Measurements from ENCODE around the gene PCBP1.
"Not testable (repeated sequence)": the region's sequence is repeated elsewhere in the genome, so short reads cannot be mapped to it uniquely, and the experiment has no call there.

Gene PCBP1

DNA sequence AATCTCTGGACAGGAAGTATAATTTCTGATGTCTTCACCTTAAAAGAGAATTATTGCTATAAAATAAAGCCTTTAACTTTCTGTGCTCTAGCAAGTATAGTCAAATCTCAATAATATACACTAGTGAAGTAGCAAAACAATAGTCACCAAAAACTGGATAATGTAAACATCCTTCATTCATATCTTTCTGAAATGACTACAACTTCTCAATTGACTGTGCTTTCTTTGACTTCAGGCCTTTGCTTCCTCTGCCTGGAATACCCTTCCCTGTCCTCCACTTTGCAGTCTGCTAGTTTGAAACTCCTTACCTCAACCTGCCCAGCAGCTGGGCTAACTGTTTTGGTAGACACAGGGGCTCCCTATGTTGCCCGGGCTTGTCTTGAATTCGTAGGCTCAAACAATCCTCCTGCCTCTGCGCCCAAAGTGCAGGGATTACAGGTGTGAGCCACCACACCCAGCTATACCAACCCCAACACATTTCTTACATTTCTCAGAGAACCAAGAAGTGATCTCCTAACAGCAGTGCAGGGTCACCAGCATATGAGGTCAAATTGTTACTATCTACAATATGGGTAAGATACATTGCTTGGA is 6.6 kb upstream of the PCBP1 start:
- in situ Hi-C loops (cut with MboI; ENCODE audit: low sequenced_read_pairs), result no loop called here

DNA sequence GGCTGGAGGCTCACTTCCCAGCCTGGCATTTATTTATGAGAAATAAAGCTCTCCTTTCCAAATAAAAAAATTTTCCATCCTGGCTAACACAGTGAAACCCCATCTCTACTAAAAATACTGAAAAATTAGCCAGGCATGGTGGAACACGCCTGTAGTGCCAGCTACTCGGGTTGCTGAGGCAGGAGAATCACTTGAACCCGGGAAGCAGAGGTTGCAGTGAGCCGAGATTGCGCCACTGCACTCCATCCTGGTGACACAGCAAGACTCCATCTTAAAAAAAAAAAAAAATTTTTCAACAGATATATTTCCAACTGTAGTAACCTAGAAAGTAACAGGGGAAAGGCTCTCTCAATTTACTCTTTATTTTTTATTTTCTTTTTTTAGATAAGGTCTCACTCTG is 6.1 kb upstream of the PCBP1 start:
- in situ Hi-C loops (cut with MboI; ENCODE audit: low sequenced_read_pairs), result no loop called here

DNA sequence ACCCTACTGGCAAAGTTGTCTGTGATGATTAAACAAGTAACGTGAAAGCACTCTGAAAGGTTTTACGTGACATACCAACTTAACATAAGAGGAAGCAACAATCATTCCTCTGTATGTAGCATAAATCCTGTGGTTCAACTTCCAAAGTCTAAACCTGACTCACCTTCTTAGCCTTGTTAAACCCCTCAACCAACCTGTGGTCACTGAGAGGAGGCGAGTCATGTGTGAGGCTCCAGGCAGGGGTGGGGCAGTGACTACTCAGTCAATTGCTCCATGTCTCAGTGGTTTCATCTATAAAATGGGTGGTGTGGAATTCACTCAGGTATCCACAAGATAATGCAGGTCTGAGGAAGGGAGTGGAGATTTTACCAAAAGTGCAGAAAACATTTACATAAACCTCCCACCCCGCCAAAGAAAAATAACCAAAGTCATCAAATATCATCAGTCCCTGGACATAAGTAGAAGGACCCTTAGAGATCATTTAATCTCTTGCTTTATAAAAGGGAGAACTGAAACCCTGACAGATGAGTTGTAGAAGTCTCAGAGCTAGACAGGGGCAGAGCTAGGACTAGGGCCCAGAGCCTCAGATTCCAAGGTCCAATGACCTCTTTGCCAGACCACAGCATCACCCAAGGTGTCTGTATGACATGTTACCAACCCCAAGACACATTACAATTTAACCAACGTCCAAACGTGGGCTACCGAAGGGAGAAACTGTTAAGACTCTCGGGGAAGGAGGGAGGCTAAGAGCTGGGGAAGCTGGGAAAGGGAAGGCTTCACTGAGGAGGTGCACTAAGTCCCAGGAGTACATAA is 3.7 kb upstream of the PCBP1 start:
- in situ Hi-C loops (cut with MboI; ENCODE audit: low sequenced_read_pairs), result no loop called here

DNA sequence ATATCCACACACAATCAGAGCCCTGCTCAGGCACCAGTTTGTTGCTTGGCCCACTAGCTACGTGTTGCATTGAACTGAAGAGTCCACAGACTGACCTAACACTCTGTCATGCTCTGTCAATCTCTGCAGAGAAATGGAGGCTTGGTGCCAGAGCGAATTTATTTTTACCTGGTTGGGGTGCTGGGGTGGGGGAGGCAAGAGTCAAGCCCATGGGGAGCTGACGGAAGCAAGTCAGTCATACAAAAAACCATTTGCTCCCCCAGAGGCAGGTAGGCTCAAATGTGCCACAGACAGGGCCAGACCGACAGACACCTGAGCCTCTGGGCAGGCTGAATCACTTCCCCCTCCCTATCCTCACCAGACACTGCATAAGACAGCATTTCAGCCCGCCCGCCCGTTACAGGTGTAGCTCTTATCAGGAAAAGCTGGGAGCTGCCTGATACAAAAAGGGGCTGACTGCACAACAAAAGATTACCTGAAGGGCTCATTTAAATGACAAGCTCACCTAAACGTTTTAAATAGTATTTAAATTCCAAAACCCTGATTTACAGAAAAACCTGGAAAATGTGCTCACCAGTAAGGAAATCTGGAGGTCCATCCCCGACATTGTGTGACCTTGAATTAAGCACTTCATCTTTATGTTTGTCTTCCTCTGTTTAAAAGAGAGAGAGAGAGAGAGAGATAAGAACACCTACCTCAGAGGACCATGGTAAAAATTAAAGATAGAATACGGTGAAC is 2.1 kb upstream of the PCBP1 start:
- in situ Hi-C loops (cut with MboI; ENCODE audit: low sequenced_read_pairs), result loop anchor here (5.0 kb wide), 1 partner anchor 57 kb away; no protein-coding TSS in a partner anchor

DNA sequence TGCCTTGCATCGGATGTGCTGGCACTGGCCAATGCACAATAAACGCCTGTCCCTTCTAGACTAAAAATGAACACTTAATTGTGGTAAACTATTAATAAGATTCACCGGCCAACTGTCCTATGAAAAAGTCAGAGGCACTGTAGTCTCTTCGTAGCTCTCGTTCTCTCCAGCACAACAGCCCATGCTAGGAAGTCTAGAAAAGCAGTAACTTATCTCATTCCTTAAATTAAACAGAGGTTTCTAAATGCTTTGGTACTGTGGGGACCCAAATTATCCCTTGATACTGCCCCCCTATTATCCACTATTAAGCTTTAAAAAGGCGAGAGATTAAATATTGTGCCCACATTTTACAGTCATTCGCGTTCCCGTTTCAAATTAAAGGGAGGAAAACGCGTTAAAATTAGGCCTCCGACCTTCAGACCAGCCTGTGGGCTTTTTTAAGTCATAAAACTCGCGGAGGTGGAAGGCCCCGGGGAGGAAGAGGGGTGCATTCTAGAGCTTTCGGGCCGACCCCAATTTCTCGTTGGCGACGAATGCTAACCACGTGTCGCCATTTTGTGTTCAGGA is 1.5 kb upstream of the PCBP1 start:
- in situ Hi-C loops (cut with MboI; ENCODE audit: low sequenced_read_pairs), result loop anchor here (5.0 kb wide), 1 partner anchor 57 kb away; no protein-coding TSS in a partner anchor

DNA sequence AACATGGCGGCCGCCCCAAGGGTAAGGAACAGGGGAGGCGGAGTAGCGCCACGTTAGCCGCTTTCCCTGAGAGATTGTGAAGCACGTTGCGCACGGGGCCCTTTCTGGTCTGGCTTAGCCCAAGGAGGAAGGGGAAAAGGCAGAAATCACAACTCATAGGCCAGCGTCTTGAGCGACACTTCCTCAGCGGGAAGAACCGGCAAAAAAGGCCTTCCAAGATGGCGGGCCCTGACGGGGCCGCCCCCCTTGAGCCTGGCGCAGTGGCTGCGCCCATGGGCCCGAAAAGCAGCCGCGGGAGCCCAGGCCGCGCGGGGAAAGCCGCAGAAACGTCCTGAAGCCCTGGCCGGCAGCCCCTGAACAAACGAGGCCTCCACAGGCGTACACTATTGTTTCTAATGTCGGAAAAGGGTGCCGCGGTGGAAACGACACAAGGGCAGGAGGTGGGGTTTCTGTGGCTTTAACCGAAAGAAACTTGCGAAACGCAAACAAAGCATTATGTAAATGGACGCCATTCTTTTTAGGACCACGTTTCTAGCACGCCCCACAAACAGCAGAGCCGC is 919 bp upstream of the PCBP1 start:
- in situ Hi-C loops (cut with MboI; ENCODE audit: low sequenced_read_pairs), result loop anchor here (5.0 kb wide), 1 partner anchor 56 kb away; no protein-coding TSS in a partner anchor

DNA sequence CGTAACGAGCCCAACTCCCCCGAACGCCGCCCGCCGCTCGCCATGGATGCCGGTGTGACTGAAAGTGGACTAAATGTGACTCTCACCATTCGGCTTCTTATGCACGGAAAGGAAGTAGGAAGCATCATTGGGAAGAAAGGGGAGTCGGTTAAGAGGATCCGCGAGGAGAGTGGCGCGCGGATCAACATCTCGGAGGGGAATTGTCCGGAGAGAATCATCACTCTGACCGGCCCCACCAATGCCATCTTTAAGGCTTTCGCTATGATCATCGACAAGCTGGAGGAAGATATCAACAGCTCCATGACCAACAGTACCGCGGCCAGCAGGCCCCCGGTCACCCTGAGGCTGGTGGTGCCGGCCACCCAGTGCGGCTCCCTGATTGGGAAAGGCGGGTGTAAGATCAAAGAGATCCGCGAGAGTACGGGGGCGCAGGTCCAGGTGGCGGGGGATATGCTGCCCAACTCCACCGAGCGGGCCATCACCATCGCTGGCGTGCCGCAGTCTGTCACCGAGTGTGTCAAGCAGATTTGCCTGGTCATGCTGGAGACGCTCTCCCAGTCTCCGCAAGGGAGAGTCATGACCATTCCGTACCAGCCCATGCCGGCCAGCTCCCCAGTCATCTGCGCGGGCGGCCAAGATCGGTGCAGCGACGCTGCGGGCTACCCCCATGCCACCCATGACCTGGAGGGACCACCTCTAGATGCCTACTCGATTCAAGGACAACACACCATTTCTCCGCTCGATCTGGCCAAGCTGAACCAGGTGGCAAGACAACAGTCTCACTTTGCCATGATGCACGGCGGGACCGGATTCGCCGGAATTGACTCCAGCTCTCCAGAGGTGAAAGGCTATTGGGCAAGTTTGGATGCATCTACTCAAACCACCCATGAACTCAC is 673 bp downstream of the PCBP1 start:
- in situ Hi-C loops (cut with MboI; ENCODE audit: low sequenced_read_pairs), result loop anchor here (5.0 kb wide), 1 partner anchor 54 kb away; no protein-coding TSS in a partner anchor

DNA sequence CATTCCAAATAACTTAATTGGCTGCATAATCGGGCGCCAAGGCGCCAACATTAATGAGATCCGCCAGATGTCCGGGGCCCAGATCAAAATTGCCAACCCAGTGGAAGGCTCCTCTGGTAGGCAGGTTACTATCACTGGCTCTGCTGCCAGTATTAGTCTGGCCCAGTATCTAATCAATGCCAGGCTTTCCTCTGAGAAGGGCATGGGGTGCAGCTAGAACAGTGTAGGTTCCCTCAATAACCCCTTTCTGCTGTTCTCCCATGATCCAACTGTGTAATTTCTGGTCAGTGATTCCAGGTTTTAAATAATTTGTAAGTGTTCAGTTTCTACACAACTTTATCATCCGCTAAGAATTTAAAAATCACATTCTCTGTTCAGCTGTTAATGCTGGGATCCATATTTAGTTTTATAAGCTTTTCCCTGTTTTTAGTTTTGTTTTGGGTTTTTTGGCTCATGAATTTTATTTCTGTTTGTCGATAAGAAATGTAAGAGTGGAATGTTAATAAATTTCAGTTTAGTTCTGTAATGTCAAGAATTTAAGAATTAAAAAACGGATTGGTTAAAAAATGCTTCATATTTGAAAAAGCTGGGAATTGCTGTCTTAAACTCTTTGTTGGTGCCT is 1.4 kb downstream of the PCBP1 start:
- in situ Hi-C loops (cut with MboI; ENCODE audit: low sequenced_read_pairs), result loop anchor here (5.0 kb wide), 1 partner anchor 54 kb away; no protein-coding TSS in a partner anchor

DNA sequence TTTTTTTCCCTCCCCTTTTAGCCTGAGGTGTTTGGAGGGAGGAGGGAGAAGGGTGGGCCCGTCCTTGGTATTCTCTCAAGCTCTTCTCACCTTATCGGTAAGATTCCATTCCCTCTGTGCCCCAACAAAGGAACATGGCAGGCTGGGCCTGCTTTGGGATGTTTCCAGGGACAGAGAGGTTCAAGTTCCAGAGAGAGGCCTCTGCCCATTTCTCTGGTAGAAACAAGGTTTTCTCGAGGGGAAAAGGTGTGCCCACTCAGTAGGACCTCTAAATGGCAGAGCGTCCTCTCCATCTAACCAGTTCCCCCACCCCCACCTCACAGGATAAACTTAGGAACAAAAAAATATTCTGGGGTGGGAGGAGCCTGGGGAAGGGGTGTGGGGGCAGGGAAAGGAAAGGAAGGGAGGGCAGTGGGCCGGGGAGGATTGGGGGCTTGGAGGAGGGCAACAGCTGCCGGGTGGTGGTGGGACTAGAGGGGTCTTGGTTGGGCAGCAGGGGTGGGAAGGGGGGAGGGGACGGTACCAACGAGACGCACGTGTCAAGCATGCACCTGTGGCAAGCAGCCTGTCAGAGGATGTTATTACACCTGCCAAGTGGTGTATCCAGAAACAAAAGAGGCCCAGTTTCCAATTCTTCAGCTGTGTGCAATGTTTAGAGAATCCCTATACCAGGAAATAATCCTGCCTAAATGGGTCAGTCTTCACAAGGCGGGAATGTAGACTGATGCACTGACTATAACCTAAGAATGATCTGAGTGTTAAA is 2.1 kb downstream of the PCBP1 start:
- in situ Hi-C loops (cut with MboI; ENCODE audit: low sequenced_read_pairs), result loop anchor here (5.0 kb wide), 1 partner anchor 53 kb away; no protein-coding TSS in a partner anchor

DNA sequence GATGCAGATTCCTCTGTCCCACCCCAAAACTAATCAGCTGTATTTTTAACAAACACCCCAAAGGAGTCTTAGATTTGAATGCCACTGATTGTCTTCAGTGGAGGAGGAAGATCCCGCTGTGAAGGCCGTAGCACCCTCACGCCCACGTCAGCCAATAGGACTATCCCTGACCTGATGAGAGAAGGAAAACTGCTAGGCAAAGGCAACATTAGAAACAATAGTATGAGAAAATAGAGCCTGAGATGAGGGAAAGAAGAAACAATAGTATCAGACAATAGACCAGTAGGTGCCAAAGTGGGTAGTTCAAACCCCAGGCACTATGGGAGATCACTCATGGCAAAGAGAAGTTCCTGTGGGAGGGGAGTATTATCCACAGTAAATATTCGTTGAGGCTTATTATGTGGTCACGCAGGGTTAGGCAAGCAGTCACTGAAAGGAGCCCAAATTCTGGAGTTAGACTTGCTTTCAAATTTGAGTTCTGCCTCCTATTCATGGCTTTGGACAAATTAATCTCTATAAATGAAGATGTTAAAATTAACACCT is 2.8 kb downstream of the PCBP1 start:
- in situ Hi-C loops (cut with MboI; ENCODE audit: low sequenced_read_pairs), result loop anchor here (5.0 kb wide), 1 partner anchor 52 kb away; no protein-coding TSS in a partner anchor

DNA sequence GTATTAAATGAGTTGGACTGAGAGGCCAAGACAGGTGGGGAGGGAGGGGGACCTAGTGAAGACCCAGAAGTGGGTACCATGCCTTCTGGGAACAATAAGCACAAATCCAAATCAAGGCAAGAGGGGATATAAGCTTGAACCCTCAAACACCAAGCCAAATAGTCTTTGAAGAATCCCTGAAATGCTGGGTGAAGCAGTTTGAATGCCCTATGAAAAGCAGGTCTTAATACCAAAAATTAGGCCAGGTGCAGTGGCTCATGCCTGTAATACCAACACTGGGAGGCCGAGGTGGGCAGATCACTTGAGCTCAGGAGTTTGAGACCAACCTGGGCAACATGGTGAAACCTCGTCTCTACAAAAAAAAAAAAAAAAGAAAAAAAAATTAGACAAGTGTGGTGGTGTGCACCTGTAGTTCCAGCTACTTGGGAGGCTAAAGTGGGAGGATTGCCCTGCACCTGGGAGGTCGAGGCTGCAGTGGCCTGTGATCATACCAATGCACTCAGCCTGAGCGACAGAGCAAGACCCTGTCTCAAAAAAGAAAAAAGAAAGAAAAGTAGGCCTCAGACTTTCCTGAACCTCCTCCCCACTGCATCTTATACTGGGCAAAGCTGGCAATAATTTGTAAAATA is 3.5 kb downstream of the PCBP1 start:
- in situ Hi-C loops (cut with MboI; ENCODE audit: low sequenced_read_pairs), result no loop called here

DNA sequence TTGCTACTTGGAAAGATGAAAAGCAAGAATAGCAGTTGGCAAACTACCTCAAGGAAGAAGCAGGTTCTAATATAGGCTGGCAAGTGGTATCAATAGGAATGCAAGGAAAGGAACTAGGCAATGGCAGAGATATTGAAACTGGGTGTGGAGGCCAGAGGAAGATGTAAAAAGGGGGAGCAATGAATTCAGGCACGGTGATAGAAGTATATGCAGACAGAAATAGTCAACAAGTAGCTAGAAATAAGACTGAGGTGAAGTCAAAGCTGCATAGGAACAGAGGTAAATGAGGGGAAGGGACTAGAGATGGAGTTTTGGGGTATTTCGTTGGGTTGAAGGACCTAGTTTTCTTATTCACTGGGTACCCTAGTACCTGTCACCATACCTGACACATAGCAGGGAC is 4.1 kb downstream of the PCBP1 start:
- in situ Hi-C loops (cut with MboI; ENCODE audit: low sequenced_read_pairs), result no loop called here

DNA sequence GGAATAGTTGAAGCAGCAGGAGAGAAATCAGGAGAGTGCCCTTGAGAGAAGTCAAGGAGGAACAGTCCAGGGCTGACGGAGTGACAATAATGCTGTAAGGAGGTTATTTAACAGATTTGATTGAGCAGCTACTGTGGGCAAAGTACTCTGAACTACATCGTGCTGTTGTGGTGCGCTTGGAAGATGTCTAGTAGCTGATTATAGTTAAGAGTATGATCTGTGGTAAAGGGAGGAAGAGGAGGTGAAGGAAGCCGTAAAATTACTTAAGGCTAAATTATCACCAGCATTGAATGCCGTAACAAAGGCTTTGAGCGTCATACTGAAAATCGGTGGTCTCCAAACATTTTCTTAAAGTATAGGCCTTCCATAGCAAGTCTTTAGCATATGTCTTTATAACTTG is 4.5 kb downstream of the PCBP1 start:
- in situ Hi-C loops (cut with MboI; ENCODE audit: low sequenced_read_pairs), result no loop called here

DNA sequence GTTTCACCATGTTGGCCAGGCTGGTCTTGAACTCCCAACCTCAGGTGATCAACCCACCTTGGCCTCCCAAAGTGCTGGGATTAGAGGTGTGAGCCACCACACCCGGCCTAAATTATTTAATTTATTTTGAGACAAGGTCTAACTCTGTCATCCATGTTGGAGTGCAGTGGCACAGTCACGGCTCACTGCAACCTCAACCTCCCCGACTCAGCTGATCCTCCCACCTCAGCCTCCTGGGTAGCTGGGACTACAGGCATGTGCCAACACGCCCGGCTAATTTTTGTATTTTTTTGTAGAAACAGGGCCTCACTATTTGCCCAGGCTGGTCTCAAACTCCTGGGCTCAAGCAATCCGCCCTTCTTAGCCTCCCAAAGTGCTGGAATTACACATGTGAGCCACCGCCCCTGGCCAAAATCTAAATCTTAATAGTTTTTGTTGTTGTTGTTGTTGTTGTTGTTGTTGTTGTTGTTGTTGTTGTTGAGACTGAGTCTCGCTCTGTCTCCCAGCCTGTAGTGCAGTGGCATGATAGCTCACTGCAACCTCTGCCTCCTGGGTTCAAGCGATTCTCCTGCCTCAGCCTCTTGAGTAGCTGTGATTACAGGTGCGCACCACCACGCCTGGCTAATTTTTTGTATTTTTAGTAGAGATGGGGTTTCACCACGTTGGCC is 5.4 kb downstream of the PCBP1 start:
- in situ Hi-C loops (cut with MboI; ENCODE audit: low sequenced_read_pairs), result not testable (repeated sequence)

DNA sequence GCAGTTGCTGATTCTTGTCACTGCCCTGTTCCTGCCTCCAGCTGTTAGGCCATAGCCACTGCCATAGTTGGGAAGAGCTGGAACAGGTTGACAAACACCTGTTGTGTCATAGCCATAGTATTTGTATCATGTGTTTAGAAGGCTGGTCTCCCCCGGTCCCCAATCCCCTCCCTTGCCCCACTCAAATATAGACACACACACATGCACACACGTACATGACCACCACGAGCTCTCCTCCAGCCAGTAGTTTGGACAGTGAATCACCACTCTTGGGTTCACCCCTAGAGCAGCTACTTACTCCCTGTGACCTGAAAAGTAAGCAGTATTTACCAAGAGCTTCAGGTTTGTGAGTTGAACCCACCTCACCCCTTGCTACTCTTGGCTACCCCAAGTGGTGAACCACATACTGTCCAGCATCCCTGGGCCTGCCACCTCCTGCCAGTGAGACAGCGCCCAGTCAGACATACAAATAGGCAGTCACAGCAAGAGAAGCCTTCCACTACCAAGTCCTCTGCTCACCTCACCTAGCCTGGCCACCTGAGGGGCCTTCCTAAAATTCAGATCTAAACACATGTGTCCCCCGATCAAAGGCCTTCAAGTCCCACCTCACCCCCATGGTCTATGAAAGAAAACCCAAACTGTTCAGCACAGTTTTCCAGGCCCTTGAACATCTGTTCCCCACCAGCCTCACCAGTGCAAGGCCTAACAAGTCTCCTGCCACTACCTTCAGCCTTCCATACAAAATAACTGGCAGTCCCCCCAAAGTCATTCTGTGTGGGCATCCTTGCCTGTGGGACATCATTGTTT is 7.1 kb downstream of the PCBP1 start:
- in situ Hi-C loops (cut with MboI; ENCODE audit: low sequenced_read_pairs), result no loop called here

DNA sequence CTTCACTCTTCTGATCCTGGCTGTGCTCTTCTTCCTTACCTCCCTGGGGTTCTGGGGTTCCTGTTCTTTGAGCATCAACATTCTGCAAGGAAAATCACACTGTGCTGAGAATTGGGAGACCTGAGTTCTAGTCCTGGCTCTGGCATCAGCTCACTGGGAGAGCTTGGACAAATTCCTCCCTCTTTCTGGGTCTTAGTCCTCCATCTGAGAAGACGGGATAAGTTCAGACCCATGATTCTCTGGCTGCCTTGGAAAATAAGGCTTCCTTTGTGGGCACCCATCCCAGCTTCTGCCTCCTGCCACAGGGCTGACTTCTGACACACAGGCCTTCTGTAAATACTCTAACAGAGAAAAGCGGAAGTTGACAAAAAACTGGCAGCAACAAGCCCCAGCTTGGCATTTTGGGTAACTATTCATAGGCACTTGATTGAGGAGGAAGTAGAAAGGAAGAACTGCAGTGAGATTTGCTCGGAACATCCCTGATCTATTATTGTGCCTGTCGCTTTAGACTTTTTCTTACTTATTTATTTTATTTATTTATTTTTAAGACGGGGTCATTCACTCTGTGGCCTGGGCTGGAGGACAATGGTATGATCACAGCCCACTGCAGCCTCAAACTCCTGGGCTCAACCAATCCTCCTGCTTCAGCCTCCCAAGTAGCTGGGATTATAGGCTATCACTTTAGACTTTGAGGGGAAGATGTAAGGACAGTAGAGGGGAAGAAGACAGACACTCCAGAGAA is 7.9 kb downstream of the PCBP1 start:
- in situ Hi-C loops (cut with MboI; ENCODE audit: low sequenced_read_pairs), result no loop called here
